Omental fat pad (tissue), 4 donors: ENCODE results near the gene GPR87. TPM values are rescaled to one million over a fixed set of nuclear protein-coding genes. Genes with fewer than 3 reads are reported as not detected.

Source experiments
- ATAC-seq: fragments of 150-250 bp; one replicate; pipeline ENCODE4 v1.9.1; 2016; ENCODE audit warnings: mild to moderate bottlenecking, moderate library complexity; ENCODE audit not compliant: low FRiP score
- DNase-seq: peaks from one replicate; pipeline ENCODE4 v3.0.0-alpha.2; 2019; ENCODE audit warnings: low spot score
- total RNA-seq, 4 donors: library from RNA; depleted of rRNA; stranded (reverse); fragments of >200 nt; gene quantifications; one replicate each; pipeline ENCODE4 v1.1.0, GENCODE V29; 2016
- TF ChIP-seq, protein P1 (sequence below), 3 donors: fragments of 450-650 bp; IDR thresholded peaks; one replicate each; pipeline ENCODE4 v1.5.1; 2016 to 2017; ENCODE audit warnings: antibody characterized with exemption in 3 of 3, mild to moderate bottlenecking in 3 of 3, moderate library complexity in 2 of 3

GPR87 gene
- total RNA-seq, 4 donors from 2014 or later, result not detected

DNA sequence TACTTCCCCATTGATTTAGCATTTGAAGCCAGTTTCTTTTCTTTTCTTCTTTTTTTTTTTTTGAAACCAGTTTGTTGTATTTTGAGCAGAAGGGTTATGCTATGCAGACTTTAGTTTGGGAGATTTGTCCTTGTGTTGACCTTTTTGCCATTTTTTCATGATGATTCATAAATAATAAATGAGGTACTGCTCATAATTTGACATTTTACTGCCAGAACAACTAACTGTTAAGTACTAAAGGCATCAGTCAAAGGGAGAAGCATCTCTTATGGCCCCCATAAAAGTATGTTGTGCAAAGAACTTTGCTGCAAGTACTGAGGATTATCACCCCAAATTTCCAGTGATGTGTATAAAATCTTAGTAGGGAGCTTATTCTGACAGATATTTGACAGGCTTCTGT is 1.7 kb upstream of the GPR87 start:
- TF ChIP-seq, protein P1, sequence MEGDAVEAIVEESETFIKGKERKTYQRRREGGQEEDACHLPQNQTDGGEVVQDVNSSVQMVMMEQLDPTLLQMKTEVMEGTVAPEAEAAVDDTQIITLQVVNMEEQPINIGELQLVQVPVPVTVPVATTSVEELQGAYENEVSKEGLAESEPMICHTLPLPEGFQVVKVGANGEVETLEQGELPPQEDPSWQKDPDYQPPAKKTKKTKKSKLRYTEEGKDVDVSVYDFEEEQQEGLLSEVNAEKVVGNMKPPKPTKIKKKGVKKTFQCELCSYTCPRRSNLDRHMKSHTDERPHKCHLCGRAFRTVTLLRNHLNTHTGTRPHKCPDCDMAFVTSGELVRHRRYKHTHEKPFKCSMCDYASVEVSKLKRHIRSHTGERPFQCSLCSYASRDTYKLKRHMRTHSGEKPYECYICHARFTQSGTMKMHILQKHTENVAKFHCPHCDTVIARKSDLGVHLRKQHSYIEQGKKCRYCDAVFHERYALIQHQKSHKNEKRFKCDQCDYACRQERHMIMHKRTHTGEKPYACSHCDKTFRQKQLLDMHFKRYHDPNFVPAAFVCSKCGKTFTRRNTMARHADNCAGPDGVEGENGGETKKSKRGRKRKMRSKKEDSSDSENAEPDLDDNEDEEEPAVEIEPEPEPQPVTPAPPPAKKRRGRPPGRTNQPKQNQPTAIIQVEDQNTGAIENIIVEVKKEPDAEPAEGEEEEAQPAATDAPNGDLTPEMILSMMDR (IDR thresholded peaks at IDR 0.05), result no peak
- ATAC-seq, result no peak
- DNase-seq, result no peak

- ATAC-seq, result no peak
- TF ChIP-seq, protein P1 (IDR thresholded peaks at IDR 0.05), result no peak
- DNase-seq, result no peak
Measured at GRCh38 chr3:151315846-151316245, 774 bp downstream of the GPR87 start.

GRCh38 chr3:151315136-151315535 is 1.5 kb downstream of the GPR87 start:
- DNase-seq, result no peak
- TF ChIP-seq, protein P1 (IDR thresholded peaks at IDR 0.05), result no peak
- ATAC-seq, result no peak

- TF ChIP-seq, protein P1 (IDR thresholded peaks at IDR 0.05), result no peak
- ATAC-seq (no peak), DNase-seq (no peak)
Measured at GRCh38 chr3:151314593-151314992, 2.0 kb downstream of the GPR87 start.

- TF ChIP-seq, protein P1 (IDR thresholded peaks at IDR 0.05), result no peak
- ATAC-seq (no peak), DNase-seq (no peak)
Measured at GRCh38 chr3:151314137-151314536, 2.5 kb downstream of the GPR87 start.

DNA sequence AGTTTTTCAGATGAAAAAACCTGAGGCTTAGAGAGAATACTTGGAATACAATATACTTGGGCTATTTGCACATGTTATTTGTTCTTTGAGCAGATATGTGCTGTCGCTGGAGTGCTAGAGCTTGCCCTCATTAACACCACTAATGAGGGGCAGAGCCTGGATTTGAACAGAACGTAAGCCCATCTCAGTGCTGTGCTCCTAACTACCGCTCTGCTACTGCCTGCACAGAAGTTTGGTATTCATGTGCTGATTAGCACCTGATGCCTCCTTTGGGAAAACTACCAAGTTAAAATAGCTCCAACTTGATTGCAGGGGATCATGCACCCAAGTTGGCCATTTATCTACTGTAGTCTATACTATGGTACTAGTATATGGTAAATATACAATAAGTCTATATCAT is 3.6 kb downstream of the GPR87 start:
- TF ChIP-seq, protein P1 (IDR thresholded peaks at IDR 0.05), result no peak
- ATAC-seq (no peak), DNase-seq (no peak)

DNA sequence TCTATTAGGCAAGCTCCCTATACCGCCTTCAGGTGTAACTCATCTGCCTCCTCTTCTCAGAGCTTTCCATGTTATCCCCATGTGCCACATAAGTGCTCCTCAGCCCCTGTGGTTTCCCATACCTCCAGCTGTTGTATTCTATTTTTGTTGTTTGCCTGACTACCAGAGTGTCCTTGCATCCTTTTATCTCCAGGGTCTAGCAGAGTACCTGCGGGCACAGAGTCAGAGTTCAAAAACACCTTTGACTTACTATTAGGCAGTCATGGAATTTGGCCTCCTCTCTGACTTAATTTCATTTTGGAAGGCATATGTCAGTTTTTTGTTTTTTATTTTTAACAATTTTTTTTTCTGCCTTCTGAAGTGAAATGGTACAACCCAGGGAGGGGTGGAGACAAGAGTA is 7.1 kb downstream of the GPR87 start:
- ATAC-seq (no peak), DNase-seq (no peak)
- TF ChIP-seq, protein P1 (IDR thresholded peaks at IDR 0.05), result no peak
